AG10803 (cell line): ENCODE measurements around the gene ZNF761.
"Not testable (repeated sequence)": the region's sequence is repeated elsewhere in the genome, so short reads cannot be mapped to it uniquely, and the experiment has no call there.

ENCODE experiments used
- DNase-seq: peaks from one replicate; pipeline ENCODE4 v3.0.0; 2010; ENCODE audit warnings: low read depth
- H3K4me3 ChIP-seq: 2 replicates; pipeline ENCODE4 v1.5.1; 2011; ENCODE audit warnings: mild to moderate bottlenecking, low read length, control low read depth
- CTCF ChIP-seq: conservative IDR thresholded peaks from 2 replicates; pipeline ENCODE4 v1.5.1; 2011; ENCODE audit warnings: mild to moderate bottlenecking, low read length, control low read depth, inconsistent platforms

Gene ZNF761

GRCh38 chr19:53463263-53463662 is 31.5 kb downstream of the ZNF761 start:
- no peak overlapping the region for H3K4me3 ChIP-seq
- DNase-seq = peak; percentile 5

GRCh38 chr19:53466726-53467484 is 35.1 kb downstream of the ZNF761 start:
- DNase-seq = no peak
- 0 out of 2 replicates have a peak, but pooled peaks have one; percentile 2 for TF ChIP-seq CTCF
- H3K4me3 ChIP-seq = peak overlapping the region; percentile 84

More at GRCh38 chr19:53463263-53463662, 31.5 kb downstream of the ZNF761 start:
- TF ChIP-seq CTCF = no peak

- TF ChIP-seq CTCF = no peak
- DNase-seq = peak; percentile 80
- peak within 1 kb of the TSS; percentile 84 for H3K4me3 ChIP-seq
These were observed 35.9 kb downstream of the ZNF761 start, which contains the start of gene ZNF813 for GRCh38 chr19:53467485-53468262. ZNF813 (plus strand) TSS chr19:53467733; CDS start chr19:53483823, 16,090 bp downstream.

- not testable (repeated sequence) for DNase-seq, H3K4me3 ChIP-seq
These were observed 36.8 kb downstream of the ZNF761 start for GRCh38 chr19:53468628-53469027.

- H3K4me3 ChIP-seq = no peak overlapping the region
- DNase-seq = no peak
- no peak for TF ChIP-seq CTCF
These were observed 40.1 kb downstream of the ZNF761 start for GRCh38 chr19:53471916-53472315.

- not testable (repeated sequence) for H3K4me3 ChIP-seq, DNase-seq
These were observed 43.0 kb downstream of the ZNF761 start for GRCh38 chr19:53474832-53475231.

GRCh38 chr19:53475470-53475869 is 43.7 kb downstream of the ZNF761 start:
- not testable (repeated sequence) for DNase-seq, H3K4me3 ChIP-seq

GRCh38 chr19:53483751-53484150 is 52.0 kb downstream of the ZNF761 start:
- not testable (repeated sequence) for H3K4me3 ChIP-seq, DNase-seq
